ENCODE results near the gene ESPL1. TPM values are rescaled to one million over a fixed set of nuclear protein-coding genes. Genes with fewer than 3 reads are reported as not detected.

Gene ESPL1
- total and polyA plus RNA-seq, 9 donors, result 0.11 to 1.6 (median 0.37) TPM

- TF ChIP-seq EP300 (IDR thresholded peaks at IDR 0.05), result no peak
- no peak for TF ChIP-seq POLR2A (IDR thresholded peaks at IDR 0.05)
- no peak for TF ChIP-seq CTCF (IDR thresholded peaks at IDR 0.05)
These were observed 69.9 kb downstream of the ESPL1 start for GRCh38 chr12:53338017-53338416.

GRCh38 chr12:53338916-53339315, 70.8 kb downstream of the ESPL1 start:
- no peaks in the 10 kb centered on the region for H3K4me1 ChIP-seq (ENCODE audit: insufficient read depth)
- no peak overlapping the region for H3K27ac ChIP-seq
- no peaks in the 10 kb centered on the region for H3K27me3 ChIP-seq
- intact Hi-C loops (cut with DNase I), result no loop called here
- no peaks in the 10 kb centered on the region for H3K36me3 ChIP-seq
- no peaks in the 10 kb centered on the region for H3K9me3 ChIP-seq
- TF ChIP-seq POLR2A (IDR thresholded peaks at IDR 0.05), result no peak
- TF ChIP-seq CTCF (IDR thresholded peaks at IDR 0.05), result no peak
- no peak for TF ChIP-seq EP300 (IDR thresholded peaks at IDR 0.05)
- WGBS, 3 donors, result 33 to 59% (median 43%) methylated on average over 4 to 6 of the region's 6 CpGs
- H3K4me3 ChIP-seq, result no peak overlapping the region
- DNase-seq, result no peak

More at GRCh38 chr12:53338017-53338416, 69.9 kb downstream of the ESPL1 start:
- Histone ChIP-seq H3K9me3 (no peaks in the 10 kb centered on the region), H3K4me3 (no peak overlapping the region), H3K27ac (no peak overlapping the region), H3K4me1 (ENCODE audit: insufficient read depth) (no peaks in the 10 kb centered on the region), H3K27me3 (no peaks in the 10 kb centered on the region), H3K36me3 (no peaks in the 10 kb centered on the region)
- 23 to 28% (median 28%) methylated on average over 11 of the region's 11 CpGs for WGBS, 3 donors
- no peak for DNase-seq
- intact Hi-C loops (cut with DNase I), result no loop called here

GRCh38 chr12:53340398-53340797, 72.3 kb downstream of the ESPL1 start:
- no peak for TF ChIP-seq POLR2A (IDR thresholded peaks at IDR 0.05)
- TF ChIP-seq EP300 (IDR thresholded peaks at IDR 0.05), result no peak
- no peak for TF ChIP-seq CTCF (IDR thresholded peaks at IDR 0.05)
- Histone ChIP-seq H3K27me3 (no peaks in the 10 kb centered on the region), H3K27ac (no peak overlapping the region), H3K9me3 (no peaks in the 10 kb centered on the region), H3K36me3 (no peaks in the 10 kb centered on the region), H3K4me3 (no peak overlapping the region), H3K4me1 (ENCODE audit: insufficient read depth) (peaks cover 3% of the 10 kb centered on the region)
- intact Hi-C loops (cut with DNase I), result no loop called here
- 83 to 89% (median 86%) methylated on average over 9 of the region's 9 CpGs for WGBS, 3 donors
- DNase-seq, result no peak

Other genes starting within 250 kb of the ESPL1 start
- gene TNS2, start 218.2 kb upstream of the ESPL1 start, total RNA-seq, result 100 to 1,000 TPM in 6 of 7 donors, 10 to 100 TPM in 1; 88.7 to 255 (median 190) TPM
- 100 to 1,000 TPM in 1 of 2 donors, 10 to 100 TPM in 1; 66.8 to 161 TPM for gene TNS2, start 218.2 kb upstream of the ESPL1 start, polyA plus RNA-seq
- 10 to 100 TPM; 28.5 to 88.1 (median 79.9) TPM for gene SPRYD3, start 188.9 kb upstream of the ESPL1 start, total RNA-seq
- 10 to 100 TPM; 36.9 to 39.9 TPM for gene SPRYD3, start 188.9 kb upstream of the ESPL1 start, polyA plus RNA-seq
- gene IGFBP6, start 170.6 kb upstream of the ESPL1 start, total RNA-seq, result 100 to 1,000 TPM in 6 of 7 donors, 10 to 100 TPM in 1; 81.3 to 685 (median 224) TPM
- gene IGFBP6, start 170.6 kb upstream of the ESPL1 start, polyA plus RNA-seq, result 100 to 1,000 TPM in 1 of 2 donors, 10 to 100 TPM in 1; 78.9 to 112 TPM
- gene SOAT2, start 164.8 kb upstream of the ESPL1 start, total RNA-seq, result under 1 TPM in 3 of 7 donors, not detected in 4; 0.17 to 0.72 (median 0.53) TPM
- under 1 TPM; 0.07 to 0.28 TPM for gene SOAT2, start 164.8 kb upstream of the ESPL1 start, polyA plus RNA-seq
- 10 to 100 TPM in 6 of 7 donors, 1 to 10 TPM in 1; 9.7 to 56.9 (median 46.4) TPM for gene ZNF740, start 87.6 kb upstream of the ESPL1 start, total RNA-seq
- 10 to 100 TPM; 14.6 to 23.6 TPM for gene ZNF740, start 87.6 kb upstream of the ESPL1 start, polyA plus RNA-seq
- gene CSAD, start 87.4 kb upstream of the ESPL1 start, total RNA-seq, result 10 to 100 TPM; 24.4 to 36.0 (median 28.0) TPM
- 10 to 100 TPM; 19.8 to 29.5 TPM for gene CSAD, start 87.4 kb upstream of the ESPL1 start, polyA plus RNA-seq
- gene ITGB7, start 61.0 kb upstream of the ESPL1 start, total RNA-seq, result 1 to 10 TPM in 6 of 7 donors, under 1 TPM in 1; 0.96 to 2.9 (median 1.7) TPM
- 1 to 10 TPM in 1 of 2 donors, under 1 TPM in 1; 0.45 to 3.1 TPM for gene ITGB7, start 61.0 kb upstream of the ESPL1 start, polyA plus RNA-seq
- gene RARG, start 36.1 kb upstream of the ESPL1 start, total RNA-seq, result 10 to 100 TPM in 6 of 7 donors, 1 to 10 TPM in 1; 8.7 to 37.0 (median 31.7) TPM
- gene RARG, start 36.1 kb upstream of the ESPL1 start, polyA plus RNA-seq, result 10 to 100 TPM; 18.8 to 22.0 TPM
- 1,000 to 10,000 TPM in 2 of 7 donors, 100 to 1,000 TPM in 5; 603 to 1,792 (median 728) TPM for gene PFDN5, start 27.2 kb downstream of the ESPL1 start, total RNA-seq
- 1,000 to 10,000 TPM; 1,635 to 1,700 TPM for gene PFDN5, start 27.2 kb downstream of the ESPL1 start, polyA plus RNA-seq
- 10 to 100 TPM; 45.3 to 80.3 (median 57.8) TPM for gene MYG1, start 31.4 kb downstream of the ESPL1 start, total RNA-seq
- gene MYG1, start 31.4 kb downstream of the ESPL1 start, polyA plus RNA-seq, result 10 to 100 TPM; 29.9 to 75.5 TPM
- gene AAAS, start 53.3 kb downstream of the ESPL1 start, total RNA-seq, result 10 to 100 TPM; 23.4 to 47.6 (median 43.0) TPM
- 10 to 100 TPM; 41.4 to 42.9 TPM for gene AAAS, start 53.3 kb downstream of the ESPL1 start, polyA plus RNA-seq
- not detected for gene SP7, start 68.1 kb downstream of the ESPL1 start, total RNA-seq
- gene SP7, start 68.1 kb downstream of the ESPL1 start, polyA plus RNA-seq, result under 1 TPM; 0.02 to 0.10 TPM
- gene SP1, start 111.9 kb downstream of the ESPL1 start, total RNA-seq, result 100 to 1,000 TPM in 2 of 7 donors, 10 to 100 TPM in 5; 48.7 to 109 (median 90.8) TPM
- gene SP1, start 111.9 kb downstream of the ESPL1 start, polyA plus RNA-seq, result 10 to 100 TPM; 25.7 to 59.2 TPM
- 10 to 100 TPM; 15.3 to 48.6 (median 35.0) TPM for gene AMHR2, start 155.6 kb downstream of the ESPL1 start, total RNA-seq
- 10 to 100 TPM; 11.2 to 32.5 TPM for gene AMHR2, start 155.6 kb downstream of the ESPL1 start, polyA plus RNA-seq
- gene PRR13, start 173.4 kb downstream of the ESPL1 start, total RNA-seq, result 100 to 1,000 TPM in 4 of 7 donors, 10 to 100 TPM in 3; 46.1 to 131 (median 116) TPM
- gene PRR13, start 173.4 kb downstream of the ESPL1 start, polyA plus RNA-seq, result 100 to 1,000 TPM; 125 to 320 TPM
- gene PCBP2, start 183.8 kb downstream of the ESPL1 start, total RNA-seq, result 1,000 to 10,000 TPM in 2 of 7 donors, 100 to 1,000 TPM in 5; 413 to 1,163 (median 948) TPM
- gene PCBP2, start 183.8 kb downstream of the ESPL1 start, polyA plus RNA-seq, result 1,000 to 10,000 TPM in 1 of 2 donors, 100 to 1,000 TPM in 1; 642 to 1,354 TPM
- 10 to 100 TPM; 19.5 to 53.2 (median 30.8) TPM for gene MAP3K12, start 231.2 kb downstream of the ESPL1 start, total RNA-seq
- 10 to 100 TPM; 19.5 to 33.4 TPM for gene MAP3K12, start 231.2 kb downstream of the ESPL1 start, polyA plus RNA-seq
- 10 to 100 TPM; 14.1 to 25.6 (median 21.9) TPM for gene TARBP2, start 233.0 kb downstream of the ESPL1 start, total RNA-seq
- gene TARBP2, start 233.0 kb downstream of the ESPL1 start, polyA plus RNA-seq, result 10 to 100 TPM in 1 of 2 donors, 1 to 10 TPM in 1; 9.8 to 19.9 TPM
- 1 to 10 TPM in 1 of 7 donors, under 1 TPM in 1, not detected in 5; 0.68 to 1.1 TPM for gene NPFF, start 239.2 kb downstream of the ESPL1 start, total RNA-seq
- gene NPFF, start 239.2 kb downstream of the ESPL1 start, polyA plus RNA-seq, result not detected

Data from ovary (tissue), 9 donors.